Mesenchymal stem cell (in vitro differentiated cells and primary cell): ENCODE measurements around the gene STK16.

Experiments
- DNase-seq: peaks from one replicate; pipeline ENCODE4 v3.0.0-alpha.2; 2013
- H2AFZ ChIP-seq: one replicate; pipeline ENCODE4 v1.6.1; 2013; ENCODE audit warnings: low read depth, mild to moderate bottlenecking, control low read depth, inconsistent platforms, low read length, moderate library complexity
- H2AK5ac ChIP-seq: 2 replicates; pipeline ENCODE4 v1.6.1; 2013; ENCODE audit warnings: low read length, moderate library complexity, mild to moderate bottlenecking, inconsistent platforms; ENCODE audit not compliant: severe bottlenecking
- H2BK120ac ChIP-seq: one replicate; pipeline ENCODE4 v1.6.1; 2013; ENCODE audit warnings: low read depth, mild to moderate bottlenecking, inconsistent platforms, low read length, moderate library complexity
- H2BK12ac ChIP-seq, 2 experiments: one replicate each; pipeline ENCODE4 v1.6.1; 2013; ENCODE audit warnings: inconsistent platforms in 2 of 2, low read length in 2 of 2, mild to moderate bottlenecking in 2 of 2, moderate library complexity in 2 of 2, control low read depth in 1 of 2
- H2BK15ac ChIP-seq: one replicate; pipeline ENCODE4 v1.6.1; 2013; ENCODE audit warnings: mild to moderate bottlenecking, low read depth, inconsistent platforms; ENCODE audit not compliant: poor library complexity, severe bottlenecking
- H2BK5ac ChIP-seq: 2 replicates; pipeline ENCODE4 v1.6.1; 2013; ENCODE audit warnings: low read depth, mild to moderate bottlenecking, low read length, control low read depth, inconsistent platforms; ENCODE audit not compliant: poor library complexity, severe bottlenecking
- H3K14ac ChIP-seq, 2 experiments: one replicate each; pipeline ENCODE4 v1.6.1; 2013; ENCODE audit warnings: inconsistent platforms in 2 of 2, low read length in 2 of 2, control low read depth in 1 of 2, mild to moderate bottlenecking in 1 of 2, moderate library complexity in 1 of 2
- H3K18ac ChIP-seq, 2 experiments: one replicate each; pipeline ENCODE4 v1.6.1; 2013; ENCODE audit warnings: inconsistent platforms in 2 of 2, low read length in 2 of 2, control low read depth in 1 of 2, low read depth in 1 of 2, mild to moderate bottlenecking in 1 of 2
- H3K23ac ChIP-seq, 2 experiments: one replicate each; pipeline ENCODE4 v1.6.1; 2013; ENCODE audit warnings: inconsistent platforms in 2 of 2, low read length in 2 of 2, mild to moderate bottlenecking in 2 of 2, moderate library complexity in 2 of 2, control low read depth in 1 of 2
- H3K27ac ChIP-seq: 2 replicates; pipeline ENCODE4 v1.5.1; 2013; ENCODE audit warnings: mild to moderate bottlenecking, moderate library complexity, low read length, control low read depth, inconsistent platforms; ENCODE audit not compliant: poor library complexity, severe bottlenecking
- H3K27me3 ChIP-seq, 2 experiments: 2 replicates each; pipeline versions ENCODE4 v1.6.1 to v1.7.0; 2013; ENCODE audit warnings: low read length in 2 of 2, mild to moderate bottlenecking in 2 of 2, moderate library complexity in 2 of 2, control low read depth in 1 of 2, inconsistent platforms in 1 of 2; ENCODE audit not compliant: control insufficient read depth in 1 of 2, insufficient read depth in 1 of 2
- H3K36me3 ChIP-seq, 2 experiments: 2 replicates each; pipeline versions ENCODE4 v1.6.1 to v1.7.0; 2013; ENCODE audit warnings: low read length in 2 of 2, control low read depth in 1 of 2, inconsistent platforms in 1 of 2, low read depth in 1 of 2, mild to moderate bottlenecking in 1 of 2; ENCODE audit not compliant: insufficient read depth in 2 of 2, control insufficient read depth in 1 of 2
- H3K4ac ChIP-seq, 2 experiments: one replicate each; pipeline ENCODE4 v1.6.1; 2013; ENCODE audit warnings: inconsistent platforms in 2 of 2, low read length in 2 of 2, mild to moderate bottlenecking in 2 of 2, moderate library complexity in 2 of 2, control low read depth in 1 of 2, low read depth in 1 of 2
- H3K4me1 ChIP-seq: 2 replicates; pipeline ENCODE4 v1.6.1; 2013; ENCODE audit warnings: low read depth, low read length, control low read depth; ENCODE audit not compliant: control insufficient read depth, insufficient read depth
- H3K4me2 ChIP-seq: 2 replicates; pipeline ENCODE4 v1.6.1; 2013; ENCODE audit warnings: low read length, mild to moderate bottlenecking, inconsistent platforms; ENCODE audit not compliant: poor library complexity, severe bottlenecking
- H3K4me3 ChIP-seq, 2 experiments: 2 replicates each; pipeline versions ENCODE4 v1.5.1 to v1.7.0; 2013; ENCODE audit warnings: low read length in 2 of 2, mild to moderate bottlenecking in 2 of 2, control low read depth in 1 of 2, low read depth in 1 of 2; ENCODE audit not compliant: insufficient read depth in 1 of 2
- H3K79me1 ChIP-seq: replicated peaks from 2 replicates; pipeline ENCODE4 v1.6.1; 2013; ENCODE audit warnings: mild to moderate bottlenecking, control low read depth, low read length, inconsistent platforms; ENCODE audit not compliant: poor library complexity, severe bottlenecking
- H3K9ac ChIP-seq: 2 replicates; pipeline ENCODE4 v1.7.0; 2013; ENCODE audit warnings: mild to moderate bottlenecking, low read length, moderate library complexity
- H3K9me3 ChIP-seq: 2 replicates; pipeline ENCODE4 v1.7.0; 2013; ENCODE audit warnings: mild to moderate bottlenecking, low read length; ENCODE audit not compliant: control insufficient read depth
- H4K8ac ChIP-seq: one replicate; pipeline ENCODE4 v1.6.1; 2013; ENCODE audit warnings: inconsistent platforms, mild to moderate bottlenecking, low read length, moderate library complexity
- H4K91ac ChIP-seq: one replicate; pipeline ENCODE4 v1.6.1; 2013; ENCODE audit warnings: mild to moderate bottlenecking, low read length, inconsistent platforms
- WGBS: methylation state at CpG from one replicate; pipeline ENCODE4 v1.1.7; 2013; ENCODE audit warnings: mixed read lengths; 5-methylcytosine and 5-hydroxymethylcytosine counted together

STK16 gene

GRCh38 chr2:219210886-219211362, 34.4 kb upstream of the STK16 start:
- Histone ChIP-seq H3K27me3 (no peaks in the 10 kb centered on the region), H3K18ac (no peak overlapping the region), H3K14ac (no peak overlapping the region), H3K27ac (no peak overlapping the region), H3K4ac (no peak overlapping the region), H2BK15ac (no peak overlapping the region), H3K4me3 (no peak overlapping the region), H4K91ac (no peak overlapping the region), H2AK5ac (no peak overlapping the region), H3K9ac (no peak overlapping the region), H3K9me3 (no peaks in the 10 kb centered on the region), H2BK5ac (no peak overlapping the region), H3K4me2 (no peak overlapping the region), H2BK12ac (no peak overlapping the region), H3K4me1 (peaks cover 14% of the 10 kb centered on the region), H3K79me1 (peaks cover 16% of the 10 kb centered on the region), H2AFZ (no peak overlapping the region), H3K36me3 (peaks cover 61 to 78% of the 10 kb centered on the region in 2 experiments), H2BK120ac (no peak overlapping the region), H3K23ac (no peak overlapping the region), H4K8ac (no peak overlapping the region)
- WGBS = 98% methylated on average over 8 of the region's 9 CpGs
- DNase-seq = no peak

GRCh38 chr2:219213026-219213415, 32.3 kb upstream of the STK16 start:
- Histone ChIP-seq H3K23ac (no peak overlapping the region), H2AK5ac (no peak overlapping the region), H3K18ac (no peak overlapping the region), H3K27ac (no peak overlapping the region), H3K4me3 (no peak overlapping the region), H2BK120ac (no peak overlapping the region), H4K8ac (no peak overlapping the region), H3K14ac (no peak overlapping the region), H2BK5ac (no peak overlapping the region), H2AFZ (no peak overlapping the region), H3K4me2 (no peak overlapping the region), H3K27me3 (no peaks in the 10 kb centered on the region), H3K79me1 (peaks cover 23% of the 10 kb centered on the region), H4K91ac (no peak overlapping the region), H3K9ac (no peak overlapping the region), H3K4me1 (peaks cover 8% of the 10 kb centered on the region), H3K4ac (no peak overlapping the region), H2BK12ac (no peak overlapping the region), H3K36me3 (peaks cover 68 to 86% of the 10 kb centered on the region in 2 experiments), H3K9me3 (no peaks in the 10 kb centered on the region), H2BK15ac (no peak overlapping the region)
- DNase-seq = no peak
- WGBS = 96% methylated on average over 8 of the region's 8 CpGs

GRCh38 chr2:219213486-219214071, 31.7 kb upstream of the STK16 start:
- H4K8ac ChIP-seq = no peak overlapping the region
- DNase-seq = no peak
- no peak overlapping the region for H3K4me2 ChIP-seq
- no peak overlapping the region for H2BK15ac ChIP-seq
- H3K4me3 ChIP-seq = no peak overlapping the region
- peaks cover 62 to 80% of the 10 kb centered on the region in 2 experiments for H3K36me3 ChIP-seq
- no peak overlapping the region for H3K18ac ChIP-seq
- H2BK12ac ChIP-seq = no peak overlapping the region
- H2BK120ac ChIP-seq = no peak overlapping the region
- H3K4me1 ChIP-seq = peaks cover 8% of the 10 kb centered on the region
- no peak overlapping the region for H3K9ac ChIP-seq
- no peak overlapping the region for H3K27ac ChIP-seq
- H3K79me1 ChIP-seq = peaks cover 19% of the 10 kb centered on the region
- no peak overlapping the region for H3K14ac ChIP-seq
- H3K27me3 ChIP-seq = no peaks in the 10 kb centered on the region
- H2BK5ac ChIP-seq = no peak overlapping the region
- no peak overlapping the region for H2AK5ac ChIP-seq
- no peaks in the 10 kb centered on the region for H3K9me3 ChIP-seq
- H3K23ac ChIP-seq = no peak overlapping the region
- WGBS = 98% methylated on average over 10 of the region's 10 CpGs
- H2AFZ ChIP-seq = no peak overlapping the region
- H4K91ac ChIP-seq = no peak overlapping the region
- no peak overlapping the region for H3K4ac ChIP-seq

GRCh38 chr2:219214141-219214540, 31.1 kb upstream of the STK16 start:
- no peak for DNase-seq
- no peak overlapping the region for H4K91ac ChIP-seq
- H3K79me1 ChIP-seq = peaks cover 17% of the 10 kb centered on the region
- no peaks in the 10 kb centered on the region for H3K9me3 ChIP-seq
- H3K4me3 ChIP-seq = no peak overlapping the region
- H2BK120ac ChIP-seq = no peak overlapping the region
- no peak overlapping the region for H3K4ac ChIP-seq
- no peak overlapping the region for H3K9ac ChIP-seq
- H2BK15ac ChIP-seq = no peak overlapping the region
- H2AFZ ChIP-seq = no peak overlapping the region
- no peak overlapping the region for H3K14ac ChIP-seq
- no peak overlapping the region for H3K27ac ChIP-seq
- no peak overlapping the region for H2BK5ac ChIP-seq
- no peaks in the 10 kb centered on the region for H3K27me3 ChIP-seq
- 94% methylated on average over 15 of the region's 15 CpGs for WGBS
- H2AK5ac ChIP-seq = no peak overlapping the region
- no peak overlapping the region for H2BK12ac ChIP-seq
- H3K4me2 ChIP-seq = no peak overlapping the region
- no peak overlapping the region for H3K23ac ChIP-seq
- H4K8ac ChIP-seq = no peak overlapping the region
- no peak overlapping the region for H3K18ac ChIP-seq
- peaks cover 58 to 75% of the 10 kb centered on the region in 2 experiments for H3K36me3 ChIP-seq
- H3K4me1 ChIP-seq = peaks cover 12% of the 10 kb centered on the region
